Mesothelial cell of epicardium (in vitro differentiated cells): Measurements from ENCODE around the gene HDAC4. TPM values are rescaled to one million over a fixed set of nuclear protein-coding genes. Genes with fewer than 3 reads are reported as not detected.

Experiments used
- DNase-seq, 2 experiments: peaks; one replicate each; pipeline ENCODE4 v3.0.0; 2021; ENCODE audit warnings: low spot score in 2 of 2; ENCODE audit not compliant: unreplicated experiment in 2 of 2
- H3K27ac Mint-ChIP-seq: 2 replicates; pipeline ENCODE4 v1.8.0; 2021; ENCODE audit warnings: mixed read lengths
- H3K27me3 Mint-ChIP-seq: 2 replicates; pipeline ENCODE4 v1.8.0; 2021; ENCODE audit warnings: low read depth, mixed read lengths
- H3K36me3 Mint-ChIP-seq: 2 replicates; pipeline ENCODE4 v1.8.0; 2021; ENCODE audit warnings: mixed read lengths
- H3K4me1 Mint-ChIP-seq: 2 replicates; pipeline ENCODE4 v1.8.0; 2021; ENCODE audit warnings: mixed read lengths
- H3K4me3 Mint-ChIP-seq: 2 replicates; pipeline ENCODE4 v1.8.0; 2021; ENCODE audit warnings: mild to moderate bottlenecking, moderate library complexity, mixed read lengths
- H3K9me3 Mint-ChIP-seq: 2 replicates; pipeline ENCODE4 v1.8.0; 2021; ENCODE audit warnings: mixed read lengths
- CTCF ChIP-seq: fragments of 200-600 bp; sonication (generic); IDR thresholded peaks from one replicate; pipeline ENCODE4 v1.5.0; 2021; ENCODE audit warnings: antibody characterized with exemption; ENCODE audit not compliant: unreplicated experiment
- total RNA-seq: library from RNA; stranded (reverse); gene quantifications from 3 replicates; pipeline ENCODE4 v1.2.1, GENCODE V29; 2021

HDAC4 gene
- total RNA-seq, 1 donor from 2014 or later = 59.2 TPM

- H3K4me3 Mint-ChIP-seq = no peak overlapping the region
- H3K9me3 Mint-ChIP-seq = no peaks in the 10 kb centered on the region
- no peaks in the 10 kb centered on the region for H3K27me3 Mint-ChIP-seq
- peaks cover 6% of the 10 kb centered on the region for H3K4me1 Mint-ChIP-seq
- TF ChIP-seq CTCF = no peak
- DNase-seq = no peak
- no peak overlapping the region for H3K27ac Mint-ChIP-seq
- H3K36me3 Mint-ChIP-seq = peaks cover 31% of the 10 kb centered on the region
These were observed 351.2 kb downstream of the HDAC4 start for GRCh38 chr2:239049421-239050251.

GRCh38 chr2:239048736-239049135, 352.1 kb downstream of the HDAC4 start:
- H3K27me3 Mint-ChIP-seq = no peaks in the 10 kb centered on the region
- no peak overlapping the region for H3K4me3 Mint-ChIP-seq
- H3K27ac Mint-ChIP-seq = peak overlapping the region; percentile 39
- TF ChIP-seq CTCF = no peak
- no peaks in the 10 kb centered on the region for H3K9me3 Mint-ChIP-seq
- H3K4me1 Mint-ChIP-seq = peaks cover 6% of the 10 kb centered on the region
- peaks cover 29% of the 10 kb centered on the region for H3K36me3 Mint-ChIP-seq
- DNase-seq = no peak

GRCh38 chr2:239047861-239048260, 353.0 kb downstream of the HDAC4 start:
- H3K27me3 Mint-ChIP-seq = peaks cover 3% of the 10 kb centered on the region
- peaks cover 20% of the 10 kb centered on the region for H3K36me3 Mint-ChIP-seq
- H3K9me3 Mint-ChIP-seq = no peaks in the 10 kb centered on the region
- no peak for DNase-seq
- H3K27ac Mint-ChIP-seq = no peak overlapping the region
- no peak for TF ChIP-seq CTCF
- H3K4me1 Mint-ChIP-seq = peaks cover 6% of the 10 kb centered on the region
- no peak overlapping the region for H3K4me3 Mint-ChIP-seq

- H3K27ac Mint-ChIP-seq = no peak overlapping the region
- peaks cover 17% of the 10 kb centered on the region for H3K36me3 Mint-ChIP-seq
- H3K9me3 Mint-ChIP-seq = no peaks in the 10 kb centered on the region
- no peak for TF ChIP-seq CTCF
- no peak for DNase-seq
- H3K4me3 Mint-ChIP-seq = no peak overlapping the region
- H3K4me1 Mint-ChIP-seq = peaks cover 6% of the 10 kb centered on the region
- peaks cover 3% of the 10 kb centered on the region for H3K27me3 Mint-ChIP-seq
These were observed 353.4 kb downstream of the HDAC4 start for GRCh38 chr2:239047420-239047819.

- H3K27me3 Mint-ChIP-seq = peaks cover 3% of the 10 kb centered on the region
- H3K36me3 Mint-ChIP-seq = peaks cover 13% of the 10 kb centered on the region
- no peak overlapping the region for H3K27ac Mint-ChIP-seq
- H3K4me3 Mint-ChIP-seq = no peak overlapping the region
- no peaks in the 10 kb centered on the region for H3K9me3 Mint-ChIP-seq
- TF ChIP-seq CTCF = no peak
- peaks cover 12% of the 10 kb centered on the region for H3K4me1 Mint-ChIP-seq
- DNase-seq = no peak
These were observed 354.0 kb downstream of the HDAC4 start for GRCh38 chr2:239046822-239047221.

GRCh38 chr2:239044336-239044735, 356.5 kb downstream of the HDAC4 start:
- no peaks in the 10 kb centered on the region for H3K9me3 Mint-ChIP-seq
- TF ChIP-seq CTCF = no peak

More at GRCh38 chr2:239044336-239044735, 356.5 kb downstream of the HDAC4 start:
- Mint-ChIP-seq H3K4me3 (no peak overlapping the region), H3K4me1 (peaks cover 14% of the 10 kb centered on the region), H3K27ac (no peak overlapping the region), H3K36me3 (peaks cover 7% of the 10 kb centered on the region), H3K27me3 (peaks cover 3% of the 10 kb centered on the region)
- no peak for DNase-seq
